ENCODE measurements around the gene COX20. TPM values are rescaled to one million over a fixed set of nuclear protein-coding genes. Genes with fewer than 3 reads are reported as not detected.

COX20 gene
- polyA plus RNA-seq, 1 donor (not counting 4 experiments of a cell fraction or from before 2014, with no cell fraction given), result 66.1 TPM

- DNase-seq (ENCODE audit: low read depth, low spot score) (no peak), FAIRE-seq (no peak)
- no peak overlapping the region for H3K27ac ChIP-seq (ENCODE audit: control insufficient read depth, insufficient read depth, low read length)
- H2AFZ ChIP-seq (ENCODE audit: control insufficient read depth, low read length), result no peak overlapping the region
- H3K27me3 ChIP-seq (ENCODE audit: control insufficient read depth, extremely low read depth, insufficient read depth, low read length), result no peaks in the 10 kb centered on the region
- H3K9me3 ChIP-seq (ENCODE audit: control insufficient read depth, low read depth, low read length), result no peaks in the 10 kb centered on the region
- no peaks in the 10 kb centered on the region for H3K4me1 ChIP-seq (ENCODE audit: control insufficient read depth, extremely low read depth, insufficient read depth, low read length)
- H3K9me1 ChIP-seq (ENCODE audit: control insufficient read depth, extremely low read depth, insufficient read depth, low read length), result no peaks in the 10 kb centered on the region
- no peak overlapping the region for H3K9ac ChIP-seq (ENCODE audit: control insufficient read depth, extremely low read depth, insufficient read depth, low read length)
- no peaks in the 10 kb centered on the region for H3K36me3 ChIP-seq (ENCODE audit: control insufficient read depth in 2 of 2, extremely low read depth in 1 of 2, insufficient read depth in 2 of 2, low read length in 2 of 2)
- no peak overlapping the region for H3K4me2 ChIP-seq (ENCODE audit: control insufficient read depth, extremely low read depth, insufficient read depth, low read depth, low read length)
- H3K4me3 ChIP-seq (ENCODE audit: control insufficient read depth in 2 of 3, extremely low read depth in 1 of 3, insufficient read depth in 2 of 3, low read depth in 1 of 3, low read length in 3 of 3), result no peak overlapping the region
- dilution Hi-C loops (cut with MboI; ENCODE audit: extremely low pct_ligation_motif_present, low sequenced_read_pairs), result no loop called here
- no peak for TF ChIP-seq CTCF (optimal IDR thresholded peaks at IDR 0.05 in 1 of 3, IDR thresholded peaks at IDR 0.05 in 1 of 3, conservative IDR thresholded peaks at IDR 0.05 in 1 of 3; ENCODE audit: extremely low read depth in 1 of 3, insufficient read depth in 2 of 3, low read length in 3 of 3)
- TF ChIP-seq EZH2 (IDR thresholded peaks at IDR 0.05; ENCODE audit: low read length), result no peak
- H3K79me2 ChIP-seq (ENCODE audit: control insufficient read depth, insufficient read depth, low read length), result no peaks in the 10 kb centered on the region
- H4K20me1 ChIP-seq (ENCODE audit: control insufficient read depth, extremely low read depth, insufficient read depth, low read length), result no peaks in the 10 kb centered on the region
Observed at GRCh38 chr1:244820131-244820530, 15.3 kb upstream of the COX20 start.

GRCh38 chr1:244821134-244821533, 14.3 kb upstream of the COX20 start:
- Histone ChIP-seq H3K4me2 (ENCODE audit: control insufficient read depth, extremely low read depth, insufficient read depth, low read depth, low read length) (no peak overlapping the region), H3K4me3 (ENCODE audit: control insufficient read depth in 2 of 3, extremely low read depth in 1 of 3, insufficient read depth in 2 of 3, low read depth in 1 of 3, low read length in 3 of 3) (no peak overlapping the region), H4K20me1 (ENCODE audit: control insufficient read depth, extremely low read depth, insufficient read depth, low read length) (no peaks in the 10 kb centered on the region), H3K27ac (ENCODE audit: control insufficient read depth, insufficient read depth, low read length) (no peak overlapping the region), H3K27me3 (ENCODE audit: control insufficient read depth, extremely low read depth, insufficient read depth, low read length) (no peaks in the 10 kb centered on the region), H3K79me2 (ENCODE audit: control insufficient read depth, insufficient read depth, low read length) (no peaks in the 10 kb centered on the region), H3K36me3 (ENCODE audit: control insufficient read depth in 2 of 2, extremely low read depth in 1 of 2, insufficient read depth in 2 of 2, low read length in 2 of 2) (no peaks in the 10 kb centered on the region), H3K9me3 (ENCODE audit: control insufficient read depth, low read depth, low read length) (no peaks in the 10 kb centered on the region), H3K4me1 (ENCODE audit: control insufficient read depth, extremely low read depth, insufficient read depth, low read length) (no peaks in the 10 kb centered on the region), H2AFZ (ENCODE audit: control insufficient read depth, low read length) (no peak overlapping the region), H3K9ac (ENCODE audit: control insufficient read depth, extremely low read depth, insufficient read depth, low read length) (no peak overlapping the region), H3K9me1 (ENCODE audit: control insufficient read depth, extremely low read depth, insufficient read depth, low read length) (no peaks in the 10 kb centered on the region)
- dilution Hi-C loops (cut with MboI; ENCODE audit: extremely low pct_ligation_motif_present, low sequenced_read_pairs), result no loop called here
- DNase-seq (ENCODE audit: low read depth, low spot score) (no peak), FAIRE-seq (no peak)
- TF ChIP-seq CTCF (optimal IDR thresholded peaks at IDR 0.05 in 1 of 3, IDR thresholded peaks at IDR 0.05 in 1 of 3, conservative IDR thresholded peaks at IDR 0.05 in 1 of 3; ENCODE audit: extremely low read depth in 1 of 3, insufficient read depth in 2 of 3, low read length in 3 of 3), result no peak
- TF ChIP-seq EZH2 (IDR thresholded peaks at IDR 0.05; ENCODE audit: low read length), result no peak

Measured in keratinocyte (primary cell).